Measurements from ENCODE around the gene ZBTB37.
"Not testable (repeated sequence)": the region's sequence is repeated elsewhere in the genome, so short reads cannot be mapped to it uniquely, and the experiment has no call there.

ZBTB37 gene, protein sequence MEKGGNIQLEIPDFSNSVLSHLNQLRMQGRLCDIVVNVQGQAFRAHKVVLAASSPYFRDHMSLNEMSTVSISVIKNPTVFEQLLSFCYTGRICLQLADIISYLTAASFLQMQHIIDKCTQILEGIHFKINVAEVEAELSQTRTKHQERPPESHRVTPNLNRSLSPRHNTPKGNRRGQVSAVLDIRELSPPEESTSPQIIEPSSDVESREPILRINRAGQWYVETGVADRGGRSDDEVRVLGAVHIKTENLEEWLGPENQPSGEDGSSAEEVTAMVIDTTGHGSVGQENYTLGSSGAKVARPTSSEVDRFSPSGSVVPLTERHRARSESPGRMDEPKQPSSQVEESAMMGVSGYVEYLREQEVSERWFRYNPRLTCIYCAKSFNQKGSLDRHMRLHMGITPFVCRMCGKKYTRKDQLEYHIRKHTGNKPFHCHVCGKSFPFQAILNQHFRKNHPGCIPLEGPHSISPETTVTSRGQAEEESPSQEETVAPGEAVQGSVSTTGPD

DNA sequence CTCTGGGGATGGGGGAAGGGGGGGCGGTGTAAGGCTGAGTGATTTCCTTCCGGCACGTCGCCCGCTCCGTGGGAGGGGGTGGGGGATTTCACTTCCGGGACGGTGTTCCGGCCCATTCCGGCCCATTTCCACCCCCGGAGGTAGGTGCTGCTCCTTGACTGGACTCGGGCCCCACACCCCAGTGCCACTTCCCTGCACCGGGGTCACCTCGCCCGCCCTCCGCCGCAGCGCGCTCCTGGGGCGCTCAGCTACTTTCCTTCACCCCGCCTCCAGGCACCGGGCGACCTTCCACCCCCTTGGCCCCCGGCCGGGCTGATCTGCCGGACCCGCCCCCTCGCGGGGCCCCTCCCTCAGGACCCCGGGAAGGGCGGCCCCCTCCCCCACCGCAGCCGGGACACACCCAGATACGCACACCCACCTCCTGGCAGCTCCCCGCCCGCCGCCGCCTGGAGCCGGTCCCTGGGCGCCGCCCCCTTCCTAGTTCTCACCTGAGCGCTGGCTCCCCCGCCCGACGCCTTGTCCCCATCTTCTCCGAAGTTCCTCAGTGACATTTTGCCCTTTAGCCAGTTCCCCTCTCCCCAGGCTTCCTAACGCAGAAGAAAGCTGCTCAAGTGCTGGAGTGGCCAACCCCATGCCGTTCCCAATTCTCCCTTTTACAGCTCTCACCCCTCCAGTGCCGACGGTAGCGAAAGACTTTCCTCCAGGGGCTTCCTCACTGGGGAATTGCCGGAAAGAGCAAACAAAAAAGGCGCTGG, at the start of gene ZBTB37:
Gene ZBTB37, plus strand, starts transcription at position 115 of the 755 bp plus-strand sequence. CDS start 1,846 bp downstream, outside the sequence.
- in situ Hi-C loops (cut with MboI; ENCODE audit: low sequenced_read_pairs), result no loop called here

- in situ Hi-C loops (cut with MboI; ENCODE audit: low sequenced_read_pairs), result loop anchor here (25.0 kb wide), 1 partner anchor 381 kb away; no protein-coding TSS in a partner anchor
These were observed 49.7 kb upstream of the ZBTB37 start for GRCh38 chr1:173818459-173818858.

GRCh38 chr1:173821680-173822079, 46.5 kb upstream of the ZBTB37 start:
- in situ Hi-C loops (cut with MboI; ENCODE audit: low sequenced_read_pairs), result loop anchor here (25.0 kb wide), 1 partner anchor 384 kb away; no protein-coding TSS in a partner anchor

GRCh38 chr1:173823781-173824314, 44.3 kb upstream of the ZBTB37 start:
- in situ Hi-C loops (cut with MboI; ENCODE audit: low sequenced_read_pairs), result loop anchor here (25.0 kb wide), 1 partner anchor 387 kb away; no protein-coding TSS in a partner anchor

- in situ Hi-C loops (cut with MboI; ENCODE audit: low sequenced_read_pairs), result loop anchor here (25.0 kb wide), 1 partner anchor 387 kb away; no protein-coding TSS in a partner anchor
These were observed 43.7 kb upstream of the ZBTB37 start, which contains the start of the genes CENPL and DARS2 for GRCh38 chr1:173824315-173825081. TSS of gene CENPL (minus strand) at chr1:173824883. CDS start at chr1:173811299, 13,584 bp downstream. TSS of gene DARS2 (plus strand) at chr1:173824673. CDS start at chr1:173825230, 557 bp downstream.

DNA sequence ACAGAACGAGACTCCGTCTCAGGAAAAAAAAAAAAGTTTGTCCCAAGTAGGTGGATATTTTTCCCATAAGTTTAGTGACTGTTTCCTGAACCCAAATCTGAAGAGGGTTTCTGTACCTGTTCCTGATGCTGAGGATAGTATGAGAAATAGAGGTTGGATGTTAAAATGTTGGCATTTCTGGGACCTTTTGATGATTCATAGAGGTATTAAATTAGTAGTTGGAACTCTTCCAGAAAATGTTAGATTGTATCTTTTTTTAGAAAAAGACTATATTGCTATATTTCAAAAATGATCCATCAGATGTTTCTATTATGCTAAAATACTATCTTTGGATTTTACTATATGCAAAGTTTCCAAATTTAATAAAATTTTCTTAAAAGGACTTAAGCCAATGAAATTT, 40.6 kb upstream of the ZBTB37 start:
- in situ Hi-C loops (cut with MboI; ENCODE audit: low sequenced_read_pairs), result no loop called here

DNA sequence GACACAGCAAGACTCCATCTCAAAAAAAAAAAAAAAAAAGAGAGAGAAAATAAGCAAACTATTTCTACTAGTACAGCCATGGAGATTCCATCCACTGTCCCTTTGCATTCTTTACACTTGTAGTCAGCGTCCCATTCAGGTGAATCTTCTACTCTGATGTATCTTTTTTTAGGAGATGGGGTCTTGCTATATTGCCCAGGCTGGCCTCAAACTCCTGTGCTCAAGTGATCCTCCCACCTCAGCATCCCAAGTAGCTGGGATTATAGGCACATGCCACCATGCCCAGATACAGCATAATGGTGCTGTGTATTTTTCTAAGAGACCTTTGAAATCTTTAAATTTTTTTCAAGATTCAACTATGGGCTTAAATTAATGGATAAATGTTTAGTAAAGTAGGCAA, 35.4 kb upstream of the ZBTB37 start:
- in situ Hi-C loops (cut with MboI; ENCODE audit: low sequenced_read_pairs), result no loop called here

DNA sequence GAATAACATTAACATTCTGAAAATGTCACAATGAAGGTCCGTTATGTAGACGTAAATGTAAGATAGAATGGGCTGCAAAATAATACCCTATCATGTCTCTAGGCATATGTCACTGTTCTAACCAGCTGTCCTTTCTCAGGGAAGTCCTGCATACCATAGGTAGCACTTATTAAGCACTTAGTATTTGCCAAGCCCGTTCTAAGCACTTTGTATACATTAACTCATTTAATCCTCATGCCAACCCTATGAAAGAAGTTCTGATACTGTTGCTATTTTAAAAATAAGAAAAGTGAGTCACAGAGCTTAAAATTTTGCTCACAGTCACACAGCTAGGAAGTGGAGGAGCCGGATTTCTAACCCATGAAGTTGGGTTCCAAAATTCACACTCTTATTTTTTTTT, 16.1 kb upstream of the ZBTB37 start:
- in situ Hi-C loops (cut with MboI; ENCODE audit: low sequenced_read_pairs), result no loop called here

- in situ Hi-C loops (cut with MboI; ENCODE audit: low sequenced_read_pairs), result no loop called here
These were observed 15.1 kb upstream of the ZBTB37 start for GRCh38 chr1:173853074-173853473.

DNA sequence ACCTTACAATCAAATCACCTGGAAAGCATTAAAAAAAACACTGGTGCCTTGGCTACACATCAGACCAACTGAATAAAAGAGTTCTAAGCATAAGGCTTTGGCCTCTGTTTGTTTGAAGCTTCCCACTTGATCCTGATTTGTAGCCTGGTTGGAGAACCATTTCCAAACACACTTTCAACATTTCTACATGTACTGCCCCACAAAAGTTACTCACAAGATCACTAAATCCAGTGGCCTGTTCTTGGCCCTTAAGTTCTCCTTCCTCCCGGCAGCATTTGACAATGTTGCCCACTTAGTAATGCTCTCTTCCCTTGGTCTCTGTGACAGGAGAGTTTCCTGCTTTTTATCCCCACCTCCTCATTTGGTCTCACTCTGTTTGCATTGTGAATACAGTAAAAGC, 12.2 kb upstream of the ZBTB37 start:
- in situ Hi-C loops (cut with MboI; ENCODE audit: low sequenced_read_pairs), result no loop called here

DNA sequence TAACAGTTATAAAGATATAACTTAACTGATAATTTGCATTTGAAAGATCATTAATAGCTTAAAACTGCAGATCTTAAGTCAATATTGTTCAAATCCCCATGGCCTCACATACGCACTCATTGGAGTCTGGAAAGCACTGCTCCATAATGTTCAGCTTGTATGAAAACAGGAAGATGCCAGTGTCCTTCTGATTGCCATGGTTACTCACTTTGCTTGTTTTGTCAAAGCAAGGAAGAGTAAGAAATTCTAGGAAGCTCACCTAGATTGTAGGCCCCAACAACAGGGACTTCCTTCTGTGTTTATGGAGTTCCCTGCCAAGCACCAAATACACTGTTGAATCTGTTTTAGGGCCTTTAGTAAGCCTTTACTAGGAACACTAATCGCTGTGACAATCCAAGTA, 11.3 kb upstream of the ZBTB37 start:
- in situ Hi-C loops (cut with MboI; ENCODE audit: low sequenced_read_pairs), result no loop called here

DNA sequence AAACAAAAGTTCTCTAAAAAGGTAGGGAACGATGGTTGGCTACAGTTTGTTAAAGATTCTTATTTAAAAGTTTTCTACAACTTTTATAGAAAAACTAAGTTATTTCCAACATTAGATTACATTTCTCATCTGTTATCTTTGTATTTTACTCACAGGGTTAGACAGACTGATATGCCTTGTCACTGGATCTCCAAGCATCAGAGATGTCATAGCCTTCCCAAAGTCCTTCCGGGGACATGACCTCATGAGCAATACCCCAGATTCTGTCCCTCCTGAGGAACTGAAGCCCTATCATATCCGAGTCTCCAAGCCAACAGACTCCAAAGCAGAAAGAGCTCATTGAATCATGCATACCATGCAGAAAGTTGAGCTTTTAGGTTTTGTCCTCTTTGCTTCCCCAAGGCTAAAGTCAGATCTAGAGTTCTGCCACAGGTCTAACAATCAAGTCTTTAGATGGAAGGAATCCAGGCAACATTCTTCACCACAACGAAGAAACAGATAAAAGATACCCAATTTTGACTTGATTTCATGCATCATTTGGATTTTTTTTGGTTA, 10.7 kb upstream of the ZBTB37 start:
- in situ Hi-C loops (cut with MboI; ENCODE audit: low sequenced_read_pairs), result no loop called here

- in situ Hi-C loops (cut with MboI; ENCODE audit: low sequenced_read_pairs), result not testable (repeated sequence)
These were observed 8.6 kb upstream of the ZBTB37 start for GRCh38 chr1:173859547-173859946.

DNA sequence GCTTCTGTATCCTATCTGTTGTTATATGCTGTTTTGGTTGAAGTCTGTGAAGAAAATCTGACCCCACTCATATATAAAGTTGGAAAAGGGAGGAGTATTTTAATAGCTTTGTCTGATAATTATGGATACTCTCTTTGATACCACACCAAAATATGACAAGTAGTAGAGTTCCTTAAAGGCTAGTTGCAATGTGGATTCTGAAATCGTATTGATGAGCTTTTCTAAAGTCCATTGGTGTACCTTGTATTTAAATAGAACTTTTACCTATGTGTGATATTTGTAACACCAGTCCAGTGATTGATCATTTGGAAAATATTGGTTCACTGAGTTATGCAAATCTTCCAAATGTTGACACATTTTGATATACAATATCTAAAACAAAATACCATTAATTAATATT, 8.1 kb upstream of the ZBTB37 start:
- in situ Hi-C loops (cut with MboI; ENCODE audit: low sequenced_read_pairs), result no loop called here

- in situ Hi-C loops (cut with MboI; ENCODE audit: low sequenced_read_pairs), result no loop called here
These were observed 6.4 kb upstream of the ZBTB37 start for GRCh38 chr1:173861731-173862145.

- in situ Hi-C loops (cut with MboI; ENCODE audit: low sequenced_read_pairs), result not testable (repeated sequence)
These were observed 5.9 kb upstream of the ZBTB37 start for GRCh38 chr1:173862146-173862768.

- in situ Hi-C loops (cut with MboI; ENCODE audit: low sequenced_read_pairs), result no loop called here
These were observed 5.4 kb upstream of the ZBTB37 start for GRCh38 chr1:173862769-173863223.

DNA sequence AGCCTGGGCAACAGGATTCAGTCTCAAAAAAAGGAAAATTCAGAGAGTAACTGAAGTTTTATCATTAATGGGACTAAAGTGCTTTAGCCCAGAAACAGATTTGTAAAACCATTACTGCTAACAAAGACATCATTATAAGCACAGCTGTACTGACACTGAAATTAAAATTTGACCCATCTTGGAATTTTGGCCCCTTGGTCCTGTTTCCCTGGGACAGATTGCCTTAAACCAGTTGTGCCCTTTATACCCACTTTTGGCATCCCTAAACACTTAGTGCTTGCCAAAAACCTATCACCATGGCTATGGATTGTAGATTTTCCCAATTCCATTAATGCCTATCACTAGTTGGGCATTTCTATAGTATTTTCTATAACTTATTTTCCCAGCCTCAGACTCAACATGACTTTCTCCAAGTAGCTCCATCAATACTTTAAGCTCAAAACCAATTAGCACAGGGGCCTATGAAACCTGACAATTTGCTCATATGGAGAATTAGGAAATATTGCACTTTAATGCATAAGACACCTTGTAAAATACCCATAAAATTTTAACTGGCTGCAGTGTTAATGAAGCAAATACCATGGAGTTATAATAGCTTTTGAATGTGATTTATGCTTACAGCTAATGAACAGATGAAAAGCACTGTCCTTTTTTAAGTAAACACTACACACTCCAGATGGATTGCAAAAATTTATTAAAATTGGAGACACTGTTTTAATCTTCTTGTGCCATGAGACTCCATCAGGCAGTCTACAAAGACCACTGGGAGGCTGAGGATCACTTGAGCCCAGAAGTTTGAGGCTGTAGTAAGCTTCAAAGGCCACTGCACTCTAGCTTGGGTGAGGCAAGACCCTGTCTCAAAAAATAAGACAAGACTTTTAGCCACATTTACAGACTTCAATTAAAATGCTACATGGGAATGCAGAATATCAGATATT, 4.7 kb upstream of the ZBTB37 start:
- in situ Hi-C loops (cut with MboI; ENCODE audit: low sequenced_read_pairs), result no loop called here
